ENCODE data around the gene NHLRC2.
"Not testable (repeated sequence)": the region's sequence is repeated elsewhere in the genome, so short reads cannot be mapped to it uniquely, and the experiment has no call there.

The NHLRC2 gene

GRCh38 chr10:113854013-113854760 is at the start of gene NHLRC2, which contains the start of gene DCLRE1A:
TSS of gene NHLRC2 (plus strand) at chr10:113854661. CDS start at chr10:113854873, 212 bp downstream.
TSS of gene DCLRE1A (minus strand) at chr10:113854082. CDS start at chr10:113853182, 900 bp downstream.
- DNase-seq (ENCODE audit: extremely low spot score, insufficient read length, low read depth): peak; percentile 22
- peak; percentile 91 for FAIRE-seq

DNA sequence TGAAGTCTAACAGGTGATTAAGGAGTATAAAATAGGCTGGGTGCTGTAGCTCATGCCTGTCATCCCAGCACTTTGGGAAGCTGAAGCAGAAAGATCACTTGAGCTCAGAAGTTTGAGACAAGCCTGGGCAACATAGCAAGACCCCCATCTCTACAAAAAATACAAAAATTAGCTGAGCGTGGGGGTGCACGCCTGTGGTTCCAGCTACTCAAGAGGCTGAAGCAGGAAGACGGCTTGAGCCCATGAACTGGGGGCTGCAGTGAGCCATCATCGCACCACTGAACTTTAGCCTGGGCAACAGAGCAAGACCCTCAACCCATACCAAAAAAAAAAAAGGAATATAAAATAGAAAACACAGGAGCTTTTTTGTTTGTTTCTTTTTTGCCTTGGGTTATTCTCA is 48.0 kb upstream of the NHLRC2 start:
- DNase-seq (ENCODE audit: extremely low spot score, insufficient read length, low read depth) (no peak), FAIRE-seq (no peak)

GRCh38 chr10:113808168-113808567 is 46.3 kb upstream of the NHLRC2 start:
- DNase-seq (ENCODE audit: extremely low spot score, insufficient read length, low read depth): no peak
- no peak for FAIRE-seq

DNA sequence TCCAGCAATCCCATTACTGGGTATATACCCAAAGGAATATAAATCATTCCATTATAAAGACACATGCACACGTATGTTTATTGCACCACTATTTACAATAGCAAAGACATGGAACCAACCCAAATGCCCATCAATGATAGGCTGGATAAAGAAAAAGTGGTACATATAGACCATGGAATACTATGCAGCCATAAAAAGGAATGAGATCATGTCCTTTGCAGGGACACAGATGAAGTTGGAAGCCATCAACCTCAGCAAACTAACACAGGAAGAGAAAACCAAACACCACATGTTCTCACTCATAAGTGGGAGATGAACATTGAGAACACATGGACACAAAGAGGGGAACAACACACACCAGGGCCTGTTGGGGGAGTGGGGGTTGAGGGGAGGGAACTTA is 39.8 kb upstream of the NHLRC2 start:
- not testable (repeated sequence) for DNase-seq (ENCODE audit: extremely low spot score, insufficient read length, low read depth); FAIRE-seq

- FAIRE-seq: no peak
- no peak for DNase-seq (ENCODE audit: extremely low spot score, insufficient read length, low read depth)
Measured at GRCh38 chr10:113819989-113820388, 34.5 kb upstream of the NHLRC2 start.

- no peak for FAIRE-seq
- no peak for DNase-seq (ENCODE audit: extremely low spot score, insufficient read length, low read depth)
Measured at GRCh38 chr10:113820507-113820906, 34.0 kb upstream of the NHLRC2 start.

GRCh38 chr10:113821306-113821705 is 33.2 kb upstream of the NHLRC2 start:
- FAIRE-seq; DNase-seq (ENCODE audit: extremely low spot score, insufficient read length, low read depth): not testable (repeated sequence)

- FAIRE-seq: no peak
- DNase-seq (ENCODE audit: extremely low spot score, insufficient read length, low read depth): no peak
Measured at GRCh38 chr10:113822174-113822573, 32.3 kb upstream of the NHLRC2 start.

DNA sequence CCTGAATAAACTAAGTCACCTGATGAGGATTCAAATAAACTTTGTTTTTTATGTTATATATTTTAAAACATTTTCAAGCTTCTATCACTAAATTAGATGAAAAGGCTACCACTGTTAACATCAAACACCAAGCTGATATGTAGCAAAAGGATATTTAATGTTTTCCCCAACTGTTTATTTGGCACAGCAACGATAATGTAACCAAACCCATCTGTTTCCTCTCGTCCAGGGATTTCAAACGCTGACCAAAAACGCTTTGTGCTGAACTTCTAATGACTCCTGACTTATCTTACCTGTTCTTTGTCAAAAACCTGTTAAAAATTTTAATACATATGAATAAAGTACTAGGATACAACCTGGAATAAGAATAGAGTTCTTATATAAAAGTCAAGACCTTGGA is 31.1 kb upstream of the NHLRC2 start:
- DNase-seq (ENCODE audit: extremely low spot score, insufficient read length, low read depth) (no peak), FAIRE-seq (no peak)

GRCh38 chr10:113825791-113826190 is 28.7 kb upstream of the NHLRC2 start:
- no peak for FAIRE-seq
- DNase-seq (ENCODE audit: extremely low spot score, insufficient read length, low read depth): no peak

- FAIRE-seq: not testable (repeated sequence)
Measured at GRCh38 chr10:113828567-113828966, 25.9 kb upstream of the NHLRC2 start.

GRCh38 chr10:113842171-113842570 is 12.3 kb upstream of the NHLRC2 start:
- DNase-seq (ENCODE audit: extremely low spot score, insufficient read length, low read depth) (no peak), FAIRE-seq (peak; percentile 33)

More at GRCh38 chr10:113828567-113828966, 25.9 kb upstream of the NHLRC2 start:
- DNase-seq (ENCODE audit: extremely low spot score, insufficient read length, low read depth): not testable (repeated sequence)

DNA sequence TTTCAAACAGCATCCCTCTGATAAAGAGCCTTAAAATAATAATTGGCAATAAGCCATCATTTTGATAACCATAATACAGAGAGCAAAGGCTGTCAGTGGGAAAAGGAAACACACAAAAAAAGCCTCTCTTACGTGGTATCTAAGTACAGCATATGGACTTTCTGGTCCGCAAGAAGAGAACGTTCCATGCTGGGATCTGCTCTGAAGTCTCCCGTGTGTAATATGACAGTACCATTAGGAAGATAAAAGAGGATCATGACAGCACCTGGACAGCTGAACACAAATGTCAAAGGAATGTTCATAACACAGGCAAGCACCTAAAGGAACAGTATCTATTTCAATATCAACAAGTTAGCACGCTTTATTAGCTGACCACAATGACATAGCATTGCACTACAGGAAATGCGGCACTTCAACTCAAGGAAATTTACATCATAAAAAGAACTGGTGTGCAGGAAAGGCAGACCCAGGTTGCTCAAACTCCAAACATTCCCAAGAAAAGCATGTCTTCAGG is 10.4 kb upstream of the NHLRC2 start:
- FAIRE-seq (no peak), DNase-seq (ENCODE audit: extremely low spot score, insufficient read length, low read depth) (no peak)

- DNase-seq (ENCODE audit: extremely low spot score, insufficient read length, low read depth) (no peak), FAIRE-seq (peak; percentile 75)
Measured at GRCh38 chr10:113846036-113846435, 8.4 kb upstream of the NHLRC2 start.

DNA sequence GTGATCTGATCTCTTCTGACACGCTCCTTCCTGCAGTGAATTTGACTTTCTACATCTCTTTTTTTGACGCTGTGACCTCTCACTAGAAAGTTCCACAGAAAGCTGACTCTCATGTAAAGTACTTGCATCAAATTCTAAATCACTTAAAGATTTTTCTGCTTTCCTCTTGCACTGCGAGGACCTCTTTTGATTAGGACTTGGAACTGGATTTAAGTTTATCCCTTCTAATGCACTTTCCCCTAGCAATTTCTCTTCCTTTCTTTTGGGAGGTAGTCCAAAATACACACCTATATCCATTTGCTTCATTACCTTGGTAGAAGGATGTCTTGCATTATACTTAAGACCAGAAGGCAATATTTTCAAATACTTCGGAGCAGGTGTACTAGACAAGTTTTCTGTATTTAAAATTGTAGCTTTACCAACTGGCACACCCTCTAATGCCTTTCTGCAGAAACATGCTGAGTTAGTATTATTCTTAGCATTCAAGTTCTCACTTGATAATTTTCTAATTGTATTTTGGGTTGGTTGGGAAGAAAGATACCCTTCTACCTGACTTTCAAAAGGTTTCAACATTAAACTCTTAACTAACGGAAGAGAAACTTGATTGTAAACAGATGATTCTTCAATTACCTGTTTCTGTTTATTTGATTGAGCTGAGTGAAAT is 5.2 kb upstream of the NHLRC2 start:
- FAIRE-seq (no peak), DNase-seq (ENCODE audit: extremely low spot score, insufficient read length, low read depth) (no peak)

- DNase-seq (ENCODE audit: extremely low spot score, insufficient read length, low read depth): no peak
- FAIRE-seq: no peak
Measured at GRCh38 chr10:113849946-113850345, 4.5 kb upstream of the NHLRC2 start.

DNA sequence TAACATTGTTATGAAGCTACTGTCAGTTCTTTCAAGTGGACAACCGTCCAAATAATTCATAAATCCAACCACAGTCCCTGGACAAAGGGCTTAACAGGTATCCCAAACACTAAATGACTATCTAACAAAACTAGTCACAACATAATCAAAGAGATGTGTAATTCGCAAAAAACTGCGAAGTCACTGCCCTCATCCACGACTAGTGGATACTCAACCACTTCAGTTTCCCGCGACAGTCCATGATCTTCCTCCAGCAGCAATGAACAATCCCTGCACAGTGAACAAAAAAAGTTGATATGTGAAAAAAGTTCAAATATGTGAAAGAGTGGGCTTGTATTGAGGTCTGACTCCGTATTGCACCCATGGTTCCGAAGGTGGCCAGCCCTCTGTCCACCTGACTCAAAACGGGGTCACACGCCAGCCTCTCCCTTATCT is 866 bp upstream of the NHLRC2 start:
- DNase-seq (ENCODE audit: extremely low spot score, insufficient read length, low read depth) (no peak), FAIRE-seq (no peak)

GRCh38 chr10:113854761-113855588 is 514 bp downstream of the NHLRC2 start:
- FAIRE-seq (peak; percentile 59), DNase-seq (ENCODE audit: extremely low spot score, insufficient read length, low read depth) (no peak)

- DNase-seq (ENCODE audit: extremely low spot score, insufficient read length, low read depth): no peak
- FAIRE-seq: peak; percentile 72
Measured at GRCh38 chr10:113856563-113856962, 2.1 kb downstream of the NHLRC2 start.

GRCh38 chr10:113857210-113857609 is 2.7 kb downstream of the NHLRC2 start:
- DNase-seq (ENCODE audit: extremely low spot score, insufficient read length, low read depth) (no peak), FAIRE-seq (peak; percentile 66)
